GM21825 (cell line): ENCODE results near the gene PARD6G.

Experiments
- ATAC-seq: cut with Tn5 transposase; IDR thresholded peaks from one replicate; pipeline ENCODE4 v1.9.1; 2021; ENCODE audit warnings: mild to moderate bottlenecking, moderate library complexity; ENCODE audit not compliant: unreplicated experiment

The PARD6G gene

GRCh38 chr18:80218341-80219227, 28.7 kb downstream of the PARD6G start:
- ATAC-seq = no peak

DNA sequence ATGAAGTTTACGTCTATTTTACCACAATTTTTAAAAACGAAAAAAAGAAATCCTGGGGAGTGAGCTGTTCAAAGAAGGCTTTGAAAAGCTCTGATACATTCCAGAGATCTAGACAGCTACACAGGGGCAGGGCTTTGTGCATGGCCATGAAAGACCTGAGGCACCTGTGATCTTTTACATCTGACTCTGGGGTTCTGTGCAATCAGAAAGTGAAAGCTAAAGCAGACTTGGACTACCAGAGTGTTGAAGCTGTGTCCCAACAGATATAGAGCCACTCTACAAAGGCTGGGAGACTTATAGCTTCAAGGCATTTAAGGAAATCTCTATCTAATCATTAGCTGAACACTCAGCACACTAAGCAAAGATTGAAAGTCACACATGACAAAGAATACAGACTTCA, 34.1 kb downstream of the PARD6G start:
- peak; percentile 59 for ATAC-seq

GRCh38 chr18:80210312-80211083, 36.8 kb downstream of the PARD6G start:
- ATAC-seq = peak; percentile 87

DNA sequence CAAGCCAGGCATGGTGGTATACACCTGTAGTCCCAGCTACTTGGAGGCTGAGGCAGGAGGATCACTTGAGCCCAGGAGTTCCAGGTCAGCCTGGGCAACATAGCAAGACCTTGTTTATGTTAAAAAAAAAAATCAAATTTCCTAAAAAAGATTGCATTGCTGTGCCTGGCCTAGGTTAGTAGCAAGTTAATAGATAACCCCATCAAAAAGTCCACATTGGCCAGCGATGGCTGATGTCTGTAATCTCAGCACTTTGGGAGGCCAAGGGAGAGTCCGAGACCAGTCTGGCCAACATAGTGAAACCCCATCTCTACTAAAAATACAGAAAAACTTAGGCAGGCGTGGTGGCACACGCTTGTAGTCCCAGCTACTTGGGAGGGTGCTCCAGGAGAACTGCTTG, 38.7 kb downstream of the PARD6G start:
- ATAC-seq = no peak

GRCh38 chr18:80205294-80205693, 42.0 kb downstream of the PARD6G start:
- no peak for ATAC-seq

- ATAC-seq = no peak
Measured at GRCh38 chr18:80204142-80204541, 43.2 kb downstream of the PARD6G start.

DNA sequence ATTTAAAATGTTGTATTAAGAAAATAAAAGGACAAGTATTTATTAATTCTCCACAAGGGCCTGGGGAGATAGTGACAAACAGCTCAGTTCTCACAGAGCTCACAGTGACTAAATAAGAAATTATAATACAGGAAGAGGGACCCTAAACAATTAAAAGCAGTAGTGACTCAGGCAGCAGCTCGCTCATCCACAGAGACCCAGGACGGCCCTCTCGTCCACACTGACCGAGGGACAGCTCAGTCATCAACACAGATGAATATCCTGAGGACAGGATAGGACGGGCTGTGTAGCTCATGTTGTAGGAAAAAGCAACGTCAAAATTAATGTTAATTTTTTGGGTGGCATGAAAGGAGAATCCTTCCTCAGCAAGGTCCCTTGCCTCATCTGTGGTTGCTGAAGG, 44.1 kb downstream of the PARD6G start:
- ATAC-seq = no peak

GRCh38 chr18:80202264-80202998, 44.9 kb downstream of the PARD6G start:
- peak; percentile 83 for ATAC-seq

DNA sequence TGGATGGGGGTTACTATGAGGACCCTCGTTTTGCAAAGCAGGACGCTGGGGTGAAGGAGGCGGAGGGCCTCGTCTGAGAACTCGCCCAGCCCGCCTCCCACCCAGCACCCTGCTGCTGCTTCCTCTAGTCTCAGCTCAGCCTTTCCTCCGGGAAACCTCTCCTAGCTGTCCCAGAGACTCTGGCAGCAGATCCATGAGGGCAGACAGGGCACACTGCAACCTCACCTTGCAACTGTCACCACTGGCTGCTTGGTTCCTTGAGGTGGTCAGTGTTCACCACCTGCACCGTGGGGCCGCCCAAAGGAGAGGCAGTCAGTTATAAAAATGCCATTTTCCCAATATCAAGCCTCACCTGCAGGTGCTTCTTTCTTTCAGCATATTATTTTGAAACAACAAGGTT, 45.6 kb downstream of the PARD6G start:
- peak; percentile 18 for ATAC-seq

GRCh38 chr18:80200932-80201672, 46.2 kb downstream of the PARD6G start:
- ATAC-seq = no peak

GRCh38 chr18:80200171-80200931, 47.0 kb downstream of the PARD6G start:
- no peak for ATAC-seq

DNA sequence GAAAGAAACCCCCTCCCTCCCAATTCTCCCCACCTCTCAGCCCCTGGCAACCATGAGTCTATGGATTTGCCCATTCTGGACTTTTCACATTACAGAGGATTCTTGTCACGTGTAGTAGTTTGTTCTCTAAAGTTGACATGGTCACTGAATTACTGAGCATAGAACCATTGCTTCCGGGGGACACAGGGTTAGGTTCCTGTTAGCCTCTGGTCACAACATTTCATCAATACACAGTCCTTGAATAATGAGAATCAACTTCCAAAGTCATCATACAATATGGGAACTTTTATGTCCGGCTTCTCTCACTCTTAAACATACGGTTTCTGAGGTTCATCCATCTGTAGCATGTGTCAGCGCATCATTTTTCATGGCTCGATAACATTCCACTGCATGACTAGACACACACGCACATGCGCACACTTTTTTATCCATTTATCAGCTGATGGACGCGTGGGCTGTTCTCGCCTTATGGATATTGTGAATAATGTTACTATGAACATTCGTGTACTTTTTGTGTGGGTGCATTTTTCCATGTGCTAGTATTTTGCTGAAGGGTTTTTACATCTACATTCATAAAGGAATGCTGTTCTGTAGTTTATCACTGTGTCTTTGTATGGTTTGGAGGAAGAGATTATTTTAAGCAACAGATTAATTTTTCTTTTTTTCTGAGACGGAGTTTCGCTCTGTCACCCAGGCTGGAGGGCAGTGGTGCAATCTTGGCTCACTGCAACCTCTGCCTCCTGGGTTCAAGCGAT, 48.1 kb downstream of the PARD6G start:
- ATAC-seq = no peak

GRCh38 chr18:80198391-80198790, 48.9 kb downstream of the PARD6G start:
- ATAC-seq = no peak

DNA sequence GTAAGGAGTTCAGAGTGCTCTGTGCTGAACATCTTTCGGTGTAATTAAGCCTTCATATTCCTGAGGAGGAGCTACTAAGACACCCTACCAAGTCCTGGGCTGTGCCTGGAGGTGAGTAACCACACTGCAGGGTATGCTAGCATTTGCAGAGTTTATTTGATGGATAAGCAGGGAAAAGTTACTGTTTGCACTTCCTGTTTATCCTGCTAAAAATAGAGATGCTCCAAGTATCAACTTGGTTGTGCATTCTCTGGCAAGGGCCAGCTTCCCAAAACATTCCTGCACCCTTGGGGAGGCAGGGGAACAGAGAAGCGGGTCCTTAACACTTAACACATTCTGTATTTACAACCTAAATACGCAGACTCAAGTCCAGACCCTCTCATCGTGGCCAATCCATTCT, 49.8 kb downstream of the PARD6G start:
- no peak for ATAC-seq

DNA sequence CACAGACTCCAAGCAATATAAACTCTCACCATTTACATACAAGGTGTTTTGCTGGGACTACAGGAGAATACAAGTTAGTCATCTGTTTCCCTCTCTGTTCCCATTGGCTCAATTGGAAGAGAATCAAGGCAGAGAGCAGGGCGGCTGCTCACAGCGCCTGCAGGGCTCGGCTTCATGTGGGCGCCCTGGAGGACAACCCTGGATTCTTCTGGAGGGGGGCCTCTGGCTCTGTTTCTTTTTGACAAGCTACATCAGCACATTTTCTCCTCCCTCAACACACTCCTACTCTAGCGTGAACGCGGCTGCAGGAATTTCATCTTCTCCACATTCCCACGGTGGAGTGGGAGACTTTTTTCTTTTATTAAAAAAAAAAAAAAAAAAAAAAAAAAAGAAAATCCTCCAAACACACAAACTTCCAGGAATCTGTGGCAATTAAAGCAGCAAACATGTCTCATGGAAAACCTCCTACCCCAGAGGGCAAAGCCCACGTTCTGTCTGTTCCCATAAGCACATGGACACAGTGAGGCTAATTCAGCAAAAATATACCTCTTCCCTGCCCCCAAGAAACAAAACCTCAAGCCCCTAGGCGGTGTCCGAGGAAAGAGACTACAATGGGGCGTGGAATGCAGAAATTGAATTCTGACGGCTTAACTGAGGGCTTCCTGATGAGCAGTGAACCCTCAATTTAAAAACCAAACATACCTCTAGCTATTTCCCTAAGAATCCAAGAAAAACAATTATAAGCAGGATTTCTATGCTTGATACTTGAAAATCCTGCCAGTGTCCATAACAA, 50.6 kb downstream of the PARD6G start:
- ATAC-seq = no peak

- ATAC-seq = no peak
Measured at GRCh38 chr18:80194874-80195570, 52.3 kb downstream of the PARD6G start.

GRCh38 chr18:80193701-80194100, 53.6 kb downstream of the PARD6G start:
- ATAC-seq = no peak
